Lower leg skin (tissue), 4 donors: ENCODE data around the gene SPECC1L. TPM values are rescaled to one million over a fixed set of nuclear protein-coding genes. Genes with fewer than 3 reads are reported as not detected.
"Not testable (repeated sequence)": the region's sequence is repeated elsewhere in the genome, so short reads cannot be mapped to it uniquely, and the experiment has no call there.

Experiments
- DNase-seq, 2 donors: peaks; one replicate each; pipeline ENCODE4 v3.0.0-alpha.2; 2019; ENCODE audit warnings: low spot score in 2 of 2
- H3K4me3 ChIP-seq: fragments of 200-600 bp; sonication (generic); 2 replicates; pipeline ENCODE4 v1.5.1; 2017; ENCODE audit warnings: mild to moderate bottlenecking, low read depth; ENCODE audit not compliant: poor library complexity, severe bottlenecking
- POLR2A ChIP-seq, 2 donors: fragments of 450-650 bp; IDR thresholded peaks; one replicate each; pipeline ENCODE4 v1.6.1; 2016 to 2017; ENCODE audit warnings: antibody characterized with exemption in 2 of 2, mild to moderate bottlenecking in 1 of 2, moderate library complexity in 1 of 2
- WGBS, 2 donors: methylation state at CpG; one replicate each; pipeline ENCODE4 v1.1.5; 2018; 5-methylcytosine and 5-hydroxymethylcytosine counted together
- intact Hi-C: fragments of 100-400 bp; cut with DNase I; formaldehyde crosslinking; loops from one replicate; pipeline ENCODE4 v1.15.0; 2023; ENCODE audit warnings: low total_unique reads
- total RNA-seq, 4 donors: library from RNA; depleted of rRNA; stranded (reverse); fragments of >200 nt; gene quantifications; one replicate each; pipeline ENCODE4 v1.1.0, GENCODE V29; 2016
- TF ChIP-seq, protein P1 (sequence below), 3 donors: fragments of 450-650 bp; IDR thresholded peaks; one replicate each; pipeline ENCODE4 v1.5.1; 2016; ENCODE audit warnings: antibody characterized with exemption in 3 of 3, mild to moderate bottlenecking in 3 of 3, moderate library complexity in 2 of 3

SPECC1L gene
- total RNA-seq, 4 donors from 2014 or later, result 17.6 to 30.6 (median 23.3) TPM

GRCh38 chr22:24284747-24285203, 14.1 kb downstream of the SPECC1L start:
- no peak for DNase-seq
- 36 to 57% methylated on average over 2 of the region's 2 CpGs for whole genome bisulfite sequencing, 2 donors
- intact Hi-C loops, result no loop called here
- no peak overlapping the region for H3K4me3 ChIP-seq
- no peak for TF ChIP-seq POLR2A (IDR thresholded peaks at IDR 0.05)
- TF ChIP-seq, protein P1, sequence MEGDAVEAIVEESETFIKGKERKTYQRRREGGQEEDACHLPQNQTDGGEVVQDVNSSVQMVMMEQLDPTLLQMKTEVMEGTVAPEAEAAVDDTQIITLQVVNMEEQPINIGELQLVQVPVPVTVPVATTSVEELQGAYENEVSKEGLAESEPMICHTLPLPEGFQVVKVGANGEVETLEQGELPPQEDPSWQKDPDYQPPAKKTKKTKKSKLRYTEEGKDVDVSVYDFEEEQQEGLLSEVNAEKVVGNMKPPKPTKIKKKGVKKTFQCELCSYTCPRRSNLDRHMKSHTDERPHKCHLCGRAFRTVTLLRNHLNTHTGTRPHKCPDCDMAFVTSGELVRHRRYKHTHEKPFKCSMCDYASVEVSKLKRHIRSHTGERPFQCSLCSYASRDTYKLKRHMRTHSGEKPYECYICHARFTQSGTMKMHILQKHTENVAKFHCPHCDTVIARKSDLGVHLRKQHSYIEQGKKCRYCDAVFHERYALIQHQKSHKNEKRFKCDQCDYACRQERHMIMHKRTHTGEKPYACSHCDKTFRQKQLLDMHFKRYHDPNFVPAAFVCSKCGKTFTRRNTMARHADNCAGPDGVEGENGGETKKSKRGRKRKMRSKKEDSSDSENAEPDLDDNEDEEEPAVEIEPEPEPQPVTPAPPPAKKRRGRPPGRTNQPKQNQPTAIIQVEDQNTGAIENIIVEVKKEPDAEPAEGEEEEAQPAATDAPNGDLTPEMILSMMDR (IDR thresholded peaks at IDR 0.05), result no peak

GRCh38 chr22:24285245-24285644, 14.6 kb downstream of the SPECC1L start:
- intact Hi-C loops, result no loop called here
- WGBS, 2 donors, result 36 to 52% methylated on average over 4 of the region's 4 CpGs
- DNase-seq, result no peak
- H3K4me3 ChIP-seq, result no peak overlapping the region
- no peak for TF ChIP-seq POLR2A (IDR thresholded peaks at IDR 0.05)
- TF ChIP-seq, protein P1 (IDR thresholded peaks at IDR 0.05), result no peak

GRCh38 chr22:24287212-24287611, 16.6 kb downstream of the SPECC1L start:
- WGBS, 2 donors, result 82 to 87% methylated on average over 3 to 4 of the region's 9 CpGs
- intact Hi-C loops, DNase-seq, H3K4me3 ChIP-seq: not testable (repeated sequence)

DNA sequence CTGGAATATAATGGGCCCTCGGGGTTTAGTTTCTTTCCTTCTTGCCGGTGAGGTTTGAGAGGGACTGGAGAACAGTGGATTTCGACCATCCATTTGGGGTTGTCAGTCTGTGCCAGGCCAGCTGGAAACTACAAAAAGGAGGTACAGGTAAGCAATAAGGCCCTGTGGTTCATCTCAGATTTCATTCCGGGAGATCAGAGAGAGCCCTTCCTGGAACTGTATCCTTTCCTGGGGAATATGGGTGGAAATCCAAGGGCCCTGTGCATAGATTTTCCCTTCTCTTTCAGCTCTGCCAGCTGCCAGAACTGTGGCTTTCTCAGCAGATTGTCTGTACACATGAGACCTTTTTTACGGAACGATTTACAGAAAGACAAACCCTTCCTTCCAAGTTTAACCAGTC, 17.2 kb downstream of the SPECC1L start:
- H3K4me3 ChIP-seq, intact Hi-C loops, DNase-seq: not testable (repeated sequence)
- WGBS, 2 donors, result 73 to 76% methylated on average over 6 of the region's 6 CpGs

- H3K4me3 ChIP-seq, result no peak overlapping the region
- intact Hi-C loops, result no loop called here
- 15 to 25% methylated on average over 4 of the region's 4 CpGs for WGBS, 2 donors
- no peak for TF ChIP-seq POLR2A (IDR thresholded peaks at IDR 0.05)
- TF ChIP-seq, protein P1 (IDR thresholded peaks at IDR 0.05), result no peak
- no peak for DNase-seq
Observed at GRCh38 chr22:24289114-24289513, 18.5 kb downstream of the SPECC1L start.

- intact Hi-C loops, result no loop called here
- TF ChIP-seq, protein P1 (IDR thresholded peaks at IDR 0.05), result no peak
- TF ChIP-seq POLR2A (IDR thresholded peaks at IDR 0.05), result no peak
Observed at GRCh38 chr22:24289741-24290163, 19.1 kb downstream of the SPECC1L start.

DNA sequence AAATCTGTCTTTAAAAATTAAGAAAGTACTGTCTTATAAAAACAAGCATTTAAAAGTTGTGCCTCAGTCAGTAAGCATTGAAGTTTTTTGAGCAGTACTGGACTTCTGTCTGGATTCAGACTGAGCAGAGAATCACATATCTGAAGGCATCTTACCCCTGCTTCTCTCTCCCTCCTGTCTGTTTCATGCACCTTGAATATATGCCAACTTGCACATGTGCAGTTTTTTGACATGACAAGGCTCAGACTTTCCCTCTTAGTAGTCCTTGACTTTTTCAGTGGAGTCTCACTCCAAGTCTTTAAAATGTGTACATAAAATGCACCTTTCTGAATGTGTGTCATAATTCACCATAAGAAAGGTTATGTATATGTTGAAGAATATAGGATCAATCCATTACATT, 19.8 kb downstream of the SPECC1L start:
- H3K4me3 ChIP-seq, result no peak overlapping the region
- intact Hi-C loops, result no loop called here

More at GRCh38 chr22:24289741-24290163, 19.1 kb downstream of the SPECC1L start:
- 44 to 54% methylated on average over 4 of the region's 4 CpGs for WGBS, 2 donors
- no peak for DNase-seq
- no peak overlapping the region for H3K4me3 ChIP-seq

More for the DNA sequence above, 19.8 kb downstream of the SPECC1L start:
- no peak for DNase-seq
- TF ChIP-seq, protein P1 (IDR thresholded peaks at IDR 0.05), result no peak
- no peak for TF ChIP-seq POLR2A (IDR thresholded peaks at IDR 0.05)
